Measurements from ENCODE around the gene FOXJ3. TPM values are rescaled to one million over a fixed set of nuclear protein-coding genes. Genes with fewer than 3 reads are reported as not detected.

The FOXJ3 gene
- total and polyA plus RNA-seq, 2 of the 13 experiments (the other 11 are each of a cell fraction or from before 2014, with no cell fraction given): 16.6 to 48.5 TPM

DNA sequence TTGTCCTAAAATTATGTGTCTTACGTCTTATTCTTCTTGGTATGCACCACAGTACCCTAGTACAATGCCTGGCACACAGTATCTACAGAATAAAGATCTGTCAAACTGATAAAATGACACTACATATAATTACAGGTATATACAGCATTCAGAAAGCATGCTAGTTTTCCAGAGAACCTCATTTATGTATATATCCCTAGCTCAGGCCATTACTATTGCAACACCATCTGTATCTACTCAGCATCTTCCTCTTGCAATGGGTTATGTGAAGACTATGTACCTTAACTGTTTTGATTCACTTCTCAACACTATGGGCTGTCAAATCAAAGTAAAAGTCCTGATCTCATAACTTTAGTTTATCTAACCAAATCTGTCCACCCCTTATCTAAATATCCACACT, 112.0 kb downstream of the FOXJ3 start:
- peaks cover 6% of the 10 kb centered on the region for H3K79me2 ChIP-seq (ENCODE audit: insufficient read depth, low read length)
- H3K27ac ChIP-seq (ENCODE audit: extremely low read length, insufficient read depth, low read length): no peak overlapping the region
- TF ChIP-seq TGIF2 (CRISPR knock-in tag; IDR thresholded peaks at IDR 0.05): no peak
- no peak overlapping the region for H3K4me2 ChIP-seq (ENCODE audit: low read depth, low read length)
- ChIA-PET CTCF (ENCODE audit: low intra/inter-chr PET ratio, low total read pairs) (no interaction called here), POLR2A (no interaction called here)
- DNase-seq (ENCODE audit: low spot score) (no peak), ATAC-seq (no peak), FAIRE-seq (no peak)
- H3K27me3 ChIP-seq (ENCODE audit: control insufficient read depth in 1 of 2, insufficient read depth in 2 of 2, low read length in 2 of 2): no peaks in the 10 kb centered on the region
- no peak overlapping the region for H3K4me3 ChIP-seq (replicated peaks in 1 of 3; ENCODE audit: insufficient read depth in 1 of 3, low read depth in 2 of 3, low read length in 3 of 3)
- H3K9ac ChIP-seq (ENCODE audit: insufficient read depth, low read depth, low read length): no peak overlapping the region
- intact Hi-C loops (cut with micrococcal nuclease; ENCODE audit: unreplicated experiment) (no loop called here), in situ Hi-C loops (cut with HindIII; ENCODE audit: extremely low pct_ligation_motif_present, low pct_unique_long_range_greater_than_20kb) (no loop called here)
- peaks cover 14% of the 10 kb centered on the region for H3K4me1 ChIP-seq (ENCODE audit: insufficient read depth, low read length)
- H4K20me1 ChIP-seq (ENCODE audit: insufficient read depth, low read length): no peaks in the 10 kb centered on the region
- no peak overlapping the region for H2AFZ ChIP-seq (ENCODE audit: low read length)
- H3K36me3 ChIP-seq (replicated peaks in 1 of 2; ENCODE audit: control insufficient read depth in 1 of 2, insufficient read depth in 2 of 2, low read length in 2 of 2): peaks cover 1 to 13% of the 10 kb centered on the region in 2 experiments; a peak in 2 of 5 replicates
- BruUV-seq (replicated peaks): no TSS peak
- H3K9me3 ChIP-seq (ENCODE audit: low read length): no peaks in the 10 kb centered on the region
- WGBS (ENCODE audit: low lambda C conversion rate): 97% methylated on average over 1 of the region's 1 CpG

GRCh38 chr1:42221952-42222606, 113.0 kb downstream of the FOXJ3 start:
- H3K36me3 ChIP-seq (replicated peaks in 1 of 2; ENCODE audit: control insufficient read depth in 1 of 2, insufficient read depth in 2 of 2, low read length in 2 of 2): peaks cover 1 to 13% of the 10 kb centered on the region in 2 experiments; a peak in 2 of 5 replicates
- WGBS (ENCODE audit: low lambda C conversion rate): 100% methylated on average over 2 of the region's 2 CpGs
- no peak overlapping the region for H3K4me2 ChIP-seq (ENCODE audit: low read depth, low read length)
- in situ Hi-C loops (cut with HindIII; ENCODE audit: extremely low pct_ligation_motif_present, low pct_unique_long_range_greater_than_20kb): no loop called here
- no peak overlapping the region for H3K27ac ChIP-seq (ENCODE audit: extremely low read length, insufficient read depth, low read length)
- H3K9me3 ChIP-seq (ENCODE audit: low read length): no peaks in the 10 kb centered on the region
- CTCF ChIA-PET (ENCODE audit: low intra/inter-chr PET ratio, low total read pairs): no interaction called here
- intact Hi-C loops (cut with micrococcal nuclease; ENCODE audit: unreplicated experiment): no loop called here
- ATAC-seq: no peak
- no peaks in the 10 kb centered on the region for H3K27me3 ChIP-seq (ENCODE audit: control insufficient read depth in 1 of 2, insufficient read depth in 2 of 2, low read length in 2 of 2)
- H3K4me1 ChIP-seq (ENCODE audit: insufficient read depth, low read length): peaks cover 17% of the 10 kb centered on the region
- no peaks in the 10 kb centered on the region for H4K20me1 ChIP-seq (ENCODE audit: insufficient read depth, low read length)
- peak; percentile 96 for TF ChIP-seq HNRNPK (IDR thresholded peaks at IDR 0.05; ENCODE audit: low read depth, low read length, poor library complexity, severe bottlenecking)
- 0 out of 2 replicates have a peak, but pooled peaks have one; percentile 50 for TF ChIP-seq PCBP1 (IDR thresholded peaks at IDR 0.05; ENCODE audit: borderline replicate concordance, low read depth, low read length)
- no peak for TF ChIP-seq TBX3 (IDR thresholded peaks at IDR 0.05; ENCODE audit: borderline replicate concordance)
- TF ChIP-seq SCMH1 (CRISPR knock-in tag; IDR thresholded peaks at IDR 0.05; ENCODE audit: borderline replicate concordance): no peak
- TF ChIP-seq RELA (CRISPR knock-in tag; IDR thresholded peaks at IDR 0.05): no peak
- no peak for TF ChIP-seq FOXA1 (IDR thresholded peaks at IDR 0.05)
- 0 out of 2 replicates have a peak, but pooled peaks have one; percentile 6 for TF ChIP-seq FOXA1 (CRISPR knock-in tag; IDR thresholded peaks at IDR 0.05)
- TF ChIP-seq CHD4 (IDR thresholded peaks at IDR 0.05; ENCODE audit: borderline replicate concordance, low read length): no peak
- FAIRE-seq: no peak
- no peak overlapping the region for H3K9ac ChIP-seq (ENCODE audit: insufficient read depth, low read depth, low read length)
- H3K79me2 ChIP-seq (ENCODE audit: insufficient read depth, low read length): peaks cover 6% of the 10 kb centered on the region
- H2AFZ ChIP-seq (ENCODE audit: low read length): no peak overlapping the region
- POLR2A ChIA-PET: no interaction called here
- no TSS peak for BruUV-seq (replicated peaks)
- peak; percentile 6 for DNase-seq (ENCODE audit: low spot score)
- H3K4me3 ChIP-seq (replicated peaks in 1 of 3; ENCODE audit: insufficient read depth in 1 of 3, low read depth in 2 of 3, low read length in 3 of 3): no peak overlapping the region
